ENCODE data around the gene MSI2. TPM values are rescaled to one million over a fixed set of nuclear protein-coding genes. Genes with fewer than 3 reads are reported as not detected.

Gene MSI2
- total and polyA plus RNA-seq, 2 donors (not counting 3 experiments of a cell fraction or from before 2014, with no cell fraction given): 20.9 to 59.3 TPM

DNA sequence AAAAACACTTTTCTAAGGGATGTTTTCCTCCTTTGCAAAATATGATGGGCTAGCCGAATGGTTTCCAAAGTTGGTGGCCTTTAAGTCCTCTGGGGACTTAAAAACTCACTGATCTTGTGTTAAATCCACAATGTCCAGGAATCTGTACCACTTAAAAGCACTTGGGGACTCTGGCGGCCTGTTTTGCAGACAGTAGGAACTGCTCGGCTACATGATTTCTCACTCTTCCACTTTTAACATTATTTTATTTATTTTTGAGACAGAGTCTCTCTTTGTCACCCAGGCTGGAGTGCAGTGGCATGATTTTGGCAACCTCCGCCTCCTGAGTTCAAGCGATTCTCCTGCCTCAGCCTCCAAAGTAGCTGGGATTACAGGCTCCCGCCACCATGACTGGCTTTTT is 9.1 kb upstream of the MSI2 start:
- Histone ChIP-seq H3K9ac (replicated peaks; ENCODE audit: extremely low read depth, insufficient read depth, low read length) (no peak overlapping the region), H4K20me1 (replicated peaks; ENCODE audit: control insufficient read depth, extremely low read depth, insufficient read depth, low read length) (no peaks in the 10 kb centered on the region), H3K27ac (ENCODE audit: insufficient read depth, low read depth, low read length) (no peak overlapping the region), H3K9me3 (replicated peaks; ENCODE audit: control insufficient read depth, insufficient read depth, low read length) (no peaks in the 10 kb centered on the region), H2AFZ (ENCODE audit: low read depth, low read length) (no peak overlapping the region), H3K4me3 (replicated peaks in 1 of 3; ENCODE audit: insufficient read depth in 1 of 3, low read depth in 1 of 3, low read length in 3 of 3) (no peak overlapping the region), H3K4me1 (ENCODE audit: control insufficient read depth, extremely low read depth, insufficient read depth, low read length) (no peaks in the 10 kb centered on the region), H3K9me1 (replicated peaks; ENCODE audit: control insufficient read depth, extremely low read depth, insufficient read depth, low read length) (no peaks in the 10 kb centered on the region), H3K4me2 (ENCODE audit: insufficient read depth, low read length) (no peak overlapping the region), H3K79me2 (ENCODE audit: control insufficient read depth, insufficient read depth, low read length) (no peaks in the 10 kb centered on the region), H3K36me3 (ENCODE audit: control insufficient read depth in 2 of 2, extremely low read depth in 1 of 2, insufficient read depth in 2 of 2, low read length in 2 of 2) (no peaks in the 10 kb centered on the region), H3K27me3 (ENCODE audit: control insufficient read depth in 2 of 2, insufficient read depth in 2 of 2, low read length in 2 of 2) (peaks cover 9 to 14% of the 10 kb centered on the region in 2 experiments)
- dilution Hi-C loops (cut with MboI; ENCODE audit: extremely low pct_ligation_motif_present, low sequenced_read_pairs): no loop called here
- BruUV-seq (replicated peaks): no TSS peak
- TF ChIP-seq, protein P1, sequence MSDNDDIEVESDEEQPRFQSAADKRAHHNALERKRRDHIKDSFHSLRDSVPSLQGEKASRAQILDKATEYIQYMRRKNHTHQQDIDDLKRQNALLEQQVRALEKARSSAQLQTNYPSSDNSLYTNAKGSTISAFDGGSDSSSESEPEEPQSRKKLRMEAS (IDR thresholded peaks at IDR 0.05; ENCODE audit: insufficient read depth, insufficient read length): no peak
- TF ChIP-seq POLR2AphosphoS5 (IDR thresholded peaks at IDR 0.05; ENCODE audit: insufficient read depth, low read depth, low read length) (no peak), FOS (IDR thresholded peaks at IDR 0.05; ENCODE audit: borderline replicate concordance, insufficient read depth, low read length) (no peak), MYC (IDR thresholded peaks at IDR 0.05; ENCODE audit: low read depth, low read length) (no peak), EZH2 (IDR thresholded peaks at IDR 0.05; ENCODE audit: borderline replicate concordance, low read depth, low read length, severe bottlenecking) (no peak), JUN (IDR thresholded peaks at IDR 0.05; ENCODE audit: borderline replicate concordance, insufficient read depth, insufficient read length, low read depth) (no peak), POLR2A (IDR thresholded peaks at IDR 0.05; ENCODE audit: low read depth, low read length) (no peak), GATA2 (IDR thresholded peaks at IDR 0.05; ENCODE audit: insufficient read depth, insufficient read length, low read depth, low read length) (no peak)
- TF ChIP-seq, protein P2, sequence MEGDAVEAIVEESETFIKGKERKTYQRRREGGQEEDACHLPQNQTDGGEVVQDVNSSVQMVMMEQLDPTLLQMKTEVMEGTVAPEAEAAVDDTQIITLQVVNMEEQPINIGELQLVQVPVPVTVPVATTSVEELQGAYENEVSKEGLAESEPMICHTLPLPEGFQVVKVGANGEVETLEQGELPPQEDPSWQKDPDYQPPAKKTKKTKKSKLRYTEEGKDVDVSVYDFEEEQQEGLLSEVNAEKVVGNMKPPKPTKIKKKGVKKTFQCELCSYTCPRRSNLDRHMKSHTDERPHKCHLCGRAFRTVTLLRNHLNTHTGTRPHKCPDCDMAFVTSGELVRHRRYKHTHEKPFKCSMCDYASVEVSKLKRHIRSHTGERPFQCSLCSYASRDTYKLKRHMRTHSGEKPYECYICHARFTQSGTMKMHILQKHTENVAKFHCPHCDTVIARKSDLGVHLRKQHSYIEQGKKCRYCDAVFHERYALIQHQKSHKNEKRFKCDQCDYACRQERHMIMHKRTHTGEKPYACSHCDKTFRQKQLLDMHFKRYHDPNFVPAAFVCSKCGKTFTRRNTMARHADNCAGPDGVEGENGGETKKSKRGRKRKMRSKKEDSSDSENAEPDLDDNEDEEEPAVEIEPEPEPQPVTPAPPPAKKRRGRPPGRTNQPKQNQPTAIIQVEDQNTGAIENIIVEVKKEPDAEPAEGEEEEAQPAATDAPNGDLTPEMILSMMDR (IDR thresholded peaks at IDR 0.05; ENCODE audit: extremely low read depth in 1 of 2, insufficient read depth in 1 of 2, low read depth in 1 of 2, low read length in 2 of 2): no peak
- intact Hi-C loops (cut with micrococcal nuclease): no loop called here
- FAIRE-seq (no peak), DNase-seq (ENCODE audit: low read depth, low spot score) (no peak)
- POLR2A ChIA-PET: no interaction called here
- CTCF ChIA-PET: interaction anchor here (1.3 kb wide), 1 partner anchor 536 kb away, joined by 4 read pairs; no protein-coding TSS in a partner anchor

Data from endothelial cell of umbilical vein (primary cell).